Right lung (tissue), 5 donors: ENCODE measurements around the gene FCN1. TPM values are rescaled to one million over a fixed set of nuclear protein-coding genes. Genes with fewer than 3 reads are reported as not detected.

Experiments
- DNase-seq, 2 donors: peaks; one replicate each; pipeline ENCODE4 v3.0.0-alpha.2; 2013
- polyA plus RNA-seq, 5 donors: library from polyadenylated mRNA; unstranded; fragments of 120-200 nt; gene quantifications; one replicate each; pipeline versions ENCODE4 v1.2.1 to v1.2.3, GENCODE V29; 2013; ENCODE audit warnings: inconsistent platforms in 1 of 5, low replicate concordance in 1 of 5; ENCODE audit not compliant: insufficient read length in 5 of 5, insufficient read depth in 1 of 5

FCN1 gene
- polyA plus RNA-seq, 5 donors, result 2.8 to 6.7 (median 5.5) TPM

DNA sequence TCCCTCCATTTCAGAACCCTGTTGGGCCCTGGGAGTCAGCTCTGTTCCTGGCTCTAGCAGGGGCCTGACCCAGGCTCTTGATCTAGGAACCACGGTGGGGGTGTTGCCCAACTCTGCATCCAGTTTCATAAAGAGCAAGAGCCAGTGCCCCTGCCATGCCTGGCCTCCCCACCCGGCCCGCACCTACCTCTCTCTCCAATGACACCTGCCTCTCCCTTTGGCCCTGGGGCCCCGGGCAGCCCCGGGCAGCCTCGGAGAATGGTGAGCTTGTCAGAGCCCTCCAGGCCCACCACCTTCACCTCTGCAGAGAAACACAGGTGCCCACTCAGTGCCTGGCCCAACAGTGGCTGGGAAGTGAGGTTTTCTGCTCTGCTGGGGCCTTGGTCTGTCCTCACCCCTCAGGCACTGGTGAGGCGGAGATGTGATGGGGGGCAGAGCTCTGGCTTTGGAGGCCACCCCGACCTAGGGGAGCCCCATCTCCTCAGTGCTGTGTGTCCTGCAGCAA, 1.5 kb downstream of the FCN1 start:
- no peak for DNase-seq

- DNase-seq, result no peak
These were observed 2.4 kb downstream of the FCN1 start for GRCh38 chr9:134915046-134915985.

- DNase-seq, result no peak
These were observed 3.2 kb downstream of the FCN1 start for GRCh38 chr9:134914501-134914834.

DNA sequence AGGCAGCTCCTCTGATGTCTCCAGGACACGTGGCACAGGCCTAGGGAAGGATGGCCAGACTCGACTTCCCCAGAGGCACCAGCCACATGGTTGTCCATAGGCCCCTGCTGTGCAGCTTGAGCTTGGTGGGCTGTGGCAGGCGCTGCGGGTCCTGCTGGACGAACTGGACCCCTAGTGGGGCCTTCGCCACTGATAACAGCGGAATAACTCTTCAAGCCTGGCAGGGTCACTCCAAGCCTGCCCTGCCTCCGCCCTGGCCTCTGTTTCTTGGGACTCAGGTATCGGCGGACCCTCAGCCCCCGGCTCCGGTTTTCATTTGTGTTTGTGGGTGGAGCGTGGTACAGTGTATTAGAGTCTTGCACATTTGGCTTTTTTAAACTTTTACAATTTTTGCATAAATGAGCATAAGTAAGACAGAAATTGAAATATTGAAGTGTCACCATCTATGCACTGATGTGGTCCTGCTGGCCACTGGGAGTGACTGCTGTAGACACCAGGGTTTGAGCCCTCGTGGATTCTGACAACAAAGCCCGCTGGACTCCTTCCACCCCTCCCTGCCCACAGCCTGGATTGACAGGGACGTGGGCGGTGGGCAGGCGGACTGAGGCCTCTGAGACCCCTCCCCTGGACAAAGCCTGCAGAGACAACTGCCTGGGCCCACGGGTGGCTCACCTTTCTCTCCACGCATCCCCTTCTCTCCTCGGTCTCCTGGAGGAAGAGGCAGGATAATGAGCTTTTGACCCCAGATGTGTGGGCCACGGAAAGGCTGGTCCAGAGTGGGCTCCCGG, 3.8 kb downstream of the FCN1 start:
- no peak for DNase-seq

DNA sequence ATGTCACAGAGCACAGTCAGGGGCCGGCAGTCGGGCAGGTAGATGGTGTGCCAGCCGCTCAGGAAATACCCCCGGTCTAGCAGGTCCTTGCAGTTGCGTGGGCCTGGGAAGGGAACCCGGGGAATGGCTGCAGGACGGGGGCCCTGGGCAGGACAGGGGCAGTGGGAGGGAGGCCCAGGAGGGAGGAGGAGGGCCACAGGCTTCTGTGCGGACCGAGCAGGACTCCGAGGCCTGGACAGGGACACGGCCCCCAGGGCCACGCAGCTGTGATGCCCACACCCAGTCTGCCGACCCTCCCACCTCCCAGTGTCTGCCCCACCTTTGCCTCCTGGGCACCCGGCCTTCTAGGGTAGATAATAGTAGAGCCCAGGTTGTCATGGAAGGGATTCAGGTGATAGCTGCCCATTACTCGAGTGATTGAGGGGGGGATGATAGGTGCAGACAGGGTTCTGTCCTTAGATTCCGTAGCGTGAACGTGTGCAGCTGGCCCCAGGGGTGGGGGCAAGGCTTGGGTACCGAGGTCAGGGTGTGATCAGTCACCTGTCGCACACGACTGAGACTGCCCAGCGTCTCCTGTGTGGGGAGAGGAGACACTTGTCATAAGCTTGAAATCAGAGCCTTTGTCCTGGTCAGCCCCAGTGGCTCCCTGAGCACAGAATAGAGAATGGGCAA, 4.5 kb downstream of the FCN1 start:
- DNase-seq, result no peak

- DNase-seq, result no peak
These were observed 5.4 kb downstream of the FCN1 start for GRCh38 chr9:134912126-134912840.

DNA sequence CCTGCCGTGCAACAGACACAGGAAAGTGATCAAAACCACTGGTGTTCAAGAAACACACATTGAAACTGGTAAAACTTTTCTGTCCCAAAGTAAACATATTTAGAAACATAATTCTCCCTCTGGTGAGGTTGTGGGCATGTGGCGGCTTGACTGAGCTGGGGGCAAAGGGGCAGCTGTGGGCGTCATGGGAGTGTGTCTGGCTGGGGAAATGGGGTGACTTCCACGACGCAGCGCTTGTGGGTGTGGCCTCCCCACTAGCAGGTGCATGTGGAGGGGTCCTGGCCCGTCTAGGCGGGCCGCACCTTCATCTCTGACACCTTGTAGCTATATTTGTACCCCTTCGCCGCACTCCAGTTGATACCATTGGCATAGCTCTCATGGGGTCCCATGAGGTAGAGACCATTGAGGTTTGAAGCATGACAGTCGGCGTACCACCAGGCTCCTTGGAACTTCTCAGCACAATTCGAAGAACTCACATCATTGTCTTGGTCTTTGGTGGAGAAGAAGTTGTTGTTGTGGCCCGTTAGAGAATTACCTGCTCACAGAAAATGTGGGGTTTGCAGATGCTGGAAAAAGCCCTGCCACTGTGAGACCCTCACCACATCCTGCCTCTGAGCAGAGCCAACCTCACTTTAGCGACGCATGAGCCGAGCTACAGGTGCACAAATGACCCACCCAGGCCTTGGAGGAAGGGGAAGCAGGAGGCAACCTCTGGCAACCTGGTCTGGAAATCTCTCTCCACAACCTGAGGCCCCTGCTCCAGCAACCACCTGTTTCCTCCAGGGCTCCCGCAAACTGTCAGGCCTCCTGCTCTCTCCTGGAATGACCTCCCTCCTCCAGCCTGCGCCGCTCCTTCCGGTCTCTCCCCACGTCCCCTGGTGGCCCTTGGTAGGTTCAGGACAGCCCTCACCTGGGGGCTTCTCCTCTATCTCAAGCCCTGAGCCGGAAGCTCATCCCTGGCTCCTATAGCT, 7.9 kb downstream of the FCN1 start:
- no peak for DNase-seq

- DNase-seq, result no peak
These were observed 9.0 kb downstream of the FCN1 start for GRCh38 chr9:134908524-134909309.

GRCh38 chr9:134902936-134903335, 14.8 kb downstream of the FCN1 start:
- DNase-seq, result no peak

- DNase-seq, result no peak
These were observed 17.9 kb downstream of the FCN1 start for GRCh38 chr9:134899818-134900217.

GRCh38 chr9:134899168-134899567, 18.5 kb downstream of the FCN1 start:
- DNase-seq, result no peak

GRCh38 chr9:134898319-134898718, 19.4 kb downstream of the FCN1 start:
- no peak for DNase-seq

- no peak for DNase-seq
These were observed 20.0 kb downstream of the FCN1 start for GRCh38 chr9:134897584-134898170.

DNA sequence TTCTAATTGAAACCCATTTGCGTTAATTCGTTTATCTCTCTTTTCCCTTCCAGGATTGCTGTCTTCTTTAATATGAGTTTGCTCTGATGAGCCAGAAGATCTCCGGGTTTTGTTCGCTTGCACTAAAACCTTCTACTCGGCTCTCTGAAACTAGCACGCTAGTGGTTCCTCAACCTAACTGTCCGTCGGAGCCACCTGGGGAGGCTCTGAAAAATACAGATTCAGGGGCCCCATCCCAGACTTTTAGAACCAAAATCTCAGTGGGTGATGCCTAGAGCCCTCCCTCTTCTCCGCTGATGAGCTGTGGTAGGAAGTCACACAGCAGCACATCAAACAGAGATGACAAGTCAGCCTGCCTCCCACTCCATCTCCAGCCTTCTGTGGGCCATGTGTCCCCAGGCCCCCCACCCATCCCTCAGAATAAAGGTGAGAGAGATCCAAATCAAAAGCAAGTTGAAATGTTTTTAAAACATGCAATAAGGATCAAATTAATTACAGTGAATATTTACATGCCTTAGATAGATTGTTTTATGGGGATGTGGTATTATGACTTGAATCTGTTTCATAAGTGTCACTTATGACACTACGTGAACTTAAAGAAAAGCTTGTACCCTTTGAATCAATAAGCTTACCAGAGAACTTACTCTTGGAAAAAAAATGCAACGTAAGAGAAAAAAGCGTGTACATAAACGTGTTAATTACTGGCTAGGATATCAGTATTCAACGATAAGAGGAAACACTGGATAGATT, 20.7 kb downstream of the FCN1 start:
- no peak for DNase-seq

- DNase-seq, result peak; percentile 31 to 46
These were observed 21.5 kb downstream of the FCN1 start for GRCh38 chr9:134895908-134896833.

DNA sequence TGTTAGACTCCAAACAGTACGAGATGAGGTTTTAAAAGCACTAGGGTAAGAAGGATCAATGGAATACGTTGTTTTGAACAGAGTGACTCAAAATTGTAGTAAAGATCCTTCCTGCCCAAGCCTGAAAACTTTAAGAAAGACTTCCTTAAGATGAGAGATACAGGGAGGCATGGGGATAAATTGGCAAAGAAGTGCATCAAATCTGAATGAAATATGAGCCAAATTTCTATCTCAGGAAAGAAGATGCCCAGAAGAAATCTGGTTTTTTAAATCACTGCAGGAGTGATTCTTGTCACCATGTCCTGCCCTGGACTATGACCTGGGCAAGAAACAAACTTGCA, 22.2 kb downstream of the FCN1 start:
- DNase-seq, result no peak

DNA sequence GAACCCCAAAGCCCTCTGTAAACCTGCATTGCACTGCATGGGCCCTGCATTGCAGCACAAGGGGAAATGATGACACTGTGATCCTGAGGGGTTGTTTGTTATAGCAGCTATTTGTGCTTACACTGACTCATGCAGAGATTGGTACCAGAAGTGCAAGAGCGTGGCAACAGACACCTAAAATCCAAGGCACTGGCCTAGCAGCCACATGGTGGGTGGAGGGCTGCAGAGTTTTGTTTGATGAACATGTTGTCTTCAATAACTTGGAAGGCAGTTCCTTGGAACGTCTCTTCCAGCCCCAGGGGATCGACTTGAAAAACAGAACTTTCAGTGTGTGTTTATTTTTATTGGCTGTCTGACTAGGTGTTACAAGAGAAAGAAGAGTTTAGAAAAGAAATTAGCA, 22.6 kb downstream of the FCN1 start:
- no peak for DNase-seq
